AG10803 (cell line): ENCODE measurements around the gene ANKRD13B.
A peak's percentile ranks its signal among the peaks of the same experiment; 100 is the strongest.

Source experiments
- DNase-seq: peaks from one replicate; pipeline ENCODE4 v3.0.0; 2010; ENCODE audit warnings: low read depth
- H3K4me3 ChIP-seq: 2 replicates; pipeline ENCODE4 v1.5.1; 2011; ENCODE audit warnings: mild to moderate bottlenecking, low read length, control low read depth
- CTCF ChIP-seq: conservative IDR thresholded peaks from 2 replicates; pipeline ENCODE4 v1.5.1; 2011; ENCODE audit warnings: mild to moderate bottlenecking, low read length, control low read depth, inconsistent platforms

The ANKRD13B gene

GRCh38 chr17:29563816-29564215, 29.1 kb upstream of the ANKRD13B start:
- H3K4me3 ChIP-seq = no peak overlapping the region
- no peak for DNase-seq
- no peak for TF ChIP-seq CTCF

GRCh38 chr17:29565643-29566472, 27.1 kb upstream of the ANKRD13B start:
- no peak for TF ChIP-seq CTCF
- peak overlapping the region; percentile 59 for H3K4me3 ChIP-seq
- no peak for DNase-seq

- no peak for TF ChIP-seq CTCF
- H3K4me3 ChIP-seq = peak within 1 kb of the TSS; percentile 77
- DNase-seq = peak; percentile 69
These were observed 26.2 kb upstream of the ANKRD13B start, which contains the start of gene ABHD15 for GRCh38 chr17:29566473-29567303. Gene ABHD15 (minus strand): TSS chr17:29567037. CDS start chr17:29566966, 71 bp downstream.

GRCh38 chr17:29567304-29567553, 25.7 kb upstream of the ANKRD13B start:
- H3K4me3 ChIP-seq = peak overlapping the region; percentile 77
- TF ChIP-seq CTCF = no peak
- DNase-seq = no peak

GRCh38 chr17:29567554-29568330, 25.2 kb upstream of the ANKRD13B start:
- peak overlapping the region; percentile 77 for H3K4me3 ChIP-seq
- peak; percentile 39 for TF ChIP-seq CTCF
- DNase-seq = peak; percentile 46

GRCh38 chr17:29568331-29569244, 24.3 kb upstream of the ANKRD13B start, which contains the start of gene TP53I13:
Gene TP53I13 (plus strand): TSS chr17:29568701. CDS start chr17:29568759, 58 bp downstream.
- peak within 1 kb of the TSS; percentile 77 for H3K4me3 ChIP-seq
- no peak; the same call in 1 of the 2 replicates for TF ChIP-seq CTCF
- DNase-seq = peak; percentile 72
